ENCODE data around the gene BRIX1. TPM values are rescaled to one million over a fixed set of nuclear protein-coding genes. Genes with fewer than 3 reads are reported as not detected.

The BRIX1 gene
- total RNA-seq = 53.1 and 70.4 TPM in 2 replicates

GRCh38 chr5:34915139-34915855 is at the start of gene BRIX1, which contains the start of gene RAD1:
BRIX1 (plus strand) TSS chr5:34915711; CDS start chr5:34915739, 28 bp downstream.
RAD1 (minus strand) TSS chr5:34915504; CDS start chr5:34914892, 612 bp downstream.

GRCh38 chr5:34929134-34929719 is 13.7 kb downstream of the BRIX1 start, which contains the start of gene DNAJC21:
DNAJC21 (plus strand) TSS chr5:34929559; CDS start chr5:34929820, 261 bp downstream.

Other genes starting within 250 kb of the BRIX1 start
- under 0.01 TPM in 1 of 2 replicates, not detected in the other for gene TTC23L, start 76.5 kb upstream of the BRIX1 start, total RNA-seq
- gene RAD1, start 207 bp upstream of the BRIX1 start, total RNA-seq = 35.4 and 38.2 TPM in 2 replicates
- 57.9 and 76.5 TPM in 2 replicates for gene DNAJC21, start 13.8 kb downstream of the BRIX1 start, total RNA-seq
- gene AGXT2, start 132.2 kb downstream of the BRIX1 start, total RNA-seq = not detected in 2 replicates